HCT116 (cell line): Measurements from ENCODE around the gene CCDC61. TPM values are rescaled to one million over a fixed set of nuclear protein-coding genes. Genes with fewer than 3 reads are reported as not detected.
A peak's percentile ranks its signal among the peaks of the same experiment; 100 is the strongest.

Experiments
- ATAC-seq: fragments of 200-7000 bp; cut with Tn5 transposase; 2 replicates; pipeline ENCODE4 v1.9.1; 2020; ENCODE audit warnings: mild to moderate bottlenecking, moderate library complexity
- BruUV-seq: library from RNA; stranded (reverse); fragments of 400-500 nt; replicated peaks from 2 replicates; lab custom pipeline; 2021; lab: Mats Ljungman, UMichigan
- CTCF ChIA-PET: fragments of 300-600 bp; sonication (Branson Sonifier 250); formaldehyde crosslinking; loops from one replicate; lab custom pipeline; 2021; ENCODE audit warnings: antibody characterized with exemption; lab: Charles Lee
- POLR2A ChIA-PET: fragments of 300-600, 350-600 bp; sonication (Branson Sonifier 250); formaldehyde crosslinking; loops from one replicate; lab custom pipeline; 2021; ENCODE audit warnings: antibody characterized with exemption; lab: Charles Lee
- RAD21 ChIA-PET, 2 experiments: fragments of 300-600 bp; sonication (Branson Sonifier 250); formaldehyde crosslinking; loops; one replicate each; lab custom pipeline; 2023; ENCODE audit warnings: low total read pairs in 2 of 2; ENCODE audit not compliant: uncharacterized antibody in 2 of 2, unreplicated experiment in 2 of 2, low non-redundant PET in 1 of 2; lab: Charles Lee
- DNase-seq: peaks from one replicate; pipeline ENCODE4 v3.0.0-alpha.2; 2010; ENCODE audit warnings: low read depth, low spot score
- H2AFZ ChIP-seq: fragments of 200-600 bp; shearing (Covaris generic), sonication (generic); 2 replicates; pipeline ENCODE4 v1.6.1; 2017; ENCODE audit warnings: low read depth, mixed run types, mixed read lengths, antibody characterized with exemption, low read length; ENCODE audit not compliant: poor library complexity, severe bottlenecking
- H3K27ac ChIP-seq: 2 replicates; pipeline ENCODE4 v1.5.1; 2012; ENCODE audit warnings: low read depth, low read length
- H3K27me3 ChIP-seq: fragments of 200-600 bp; sonication (generic); 2 replicates; pipeline ENCODE4 v1.6.1; 2016; ENCODE audit warnings: mixed run types, low read length, mixed read lengths; ENCODE audit not compliant: insufficient read depth
- H3K36me3 ChIP-seq, 2 experiments: fragments of 200-500 bp in 1 of 2; fragments of 200-600 bp in 1 of 2; sonication (Bioruptor generic) in 1 of 2; sonication (generic) in 1 of 2; 2 replicates each; pipeline versions ENCODE4 v1.5.1 to v1.6.1; 2014 to 2016; ENCODE audit warnings: low read length in 2 of 2, inconsistent platforms in 1 of 2, mixed read lengths in 1 of 2, mixed run types in 1 of 2; ENCODE audit not compliant: insufficient read depth in 2 of 2, control insufficient read depth in 1 of 2
- H3K4me1 ChIP-seq, 2 experiments: fragments of 200-600 bp in 1 of 2; sonication (generic) in 1 of 2; 2 replicates each; pipeline versions ENCODE4 v1.5.1 to v1.6.1; 2012 to 2017; ENCODE audit warnings: low read length in 2 of 2, inconsistent platforms in 1 of 2, mild to moderate bottlenecking in 1 of 2, mixed read lengths in 1 of 2, mixed run types in 1 of 2, moderate library complexity in 1 of 2; ENCODE audit not compliant: insufficient read depth in 2 of 2, control insufficient read depth in 1 of 2
- H3K4me2 ChIP-seq: fragments of 200-600 bp; sonication (generic); 2 replicates; pipeline ENCODE4 v1.6.1; 2017; ENCODE audit warnings: mixed run types, low read length, mixed read lengths
- H3K4me3 ChIP-seq, 2 experiments: fragments of 200-600 bp in 1 of 2; sonication (generic) in 1 of 2; replicated peaks in 1 of 2; 2 replicates each; pipeline ENCODE4 v1.5.1; 2011 to 2016; ENCODE audit warnings: low read length in 2 of 2, control low read depth in 1 of 2, low read depth in 1 of 2, mild to moderate bottlenecking in 1 of 2, mixed read lengths in 1 of 2, mixed run types in 1 of 2
- H3K79me2 ChIP-seq: fragments of 200-600 bp; sonication (generic); 2 replicates; pipeline ENCODE4 v1.6.1; 2017; ENCODE audit warnings: mild to moderate bottlenecking, mixed run types, low read length, moderate library complexity, mixed read lengths; ENCODE audit not compliant: insufficient read depth
- H3K9ac ChIP-seq: fragments of 200-600 bp; sonication (generic); 2 replicates; pipeline ENCODE4 v1.6.1; 2016; ENCODE audit warnings: low read length, mixed read lengths
- H3K9me2 ChIP-seq: fragments of 200-600 bp; sonication (generic), shearing (Covaris generic); 2 replicates; pipeline ENCODE4 v1.6.1; 2017; ENCODE audit warnings: mixed run types, mild to moderate bottlenecking, moderate library complexity; ENCODE audit not compliant: insufficient read depth
- H3K9me3 ChIP-seq, 2 experiments: fragments of 200-500 bp in 1 of 2; fragments of 200-600 bp in 1 of 2; sonication (Bioruptor generic) in 1 of 2; sonication (generic) in 1 of 2; 2 replicates each; pipeline ENCODE4 v1.6.1; 2014 to 2017; ENCODE audit warnings: low read length in 2 of 2, mixed read lengths in 2 of 2, inconsistent platforms in 1 of 2, low read depth in 1 of 2, mild to moderate bottlenecking in 1 of 2, mixed run types in 1 of 2, moderate library complexity in 1 of 2; ENCODE audit not compliant: control insufficient read depth in 1 of 2, insufficient read depth in 1 of 2
- H4K20me1 ChIP-seq: fragments of 200-600 bp; sonication (generic), shearing (Covaris generic); 2 replicates; pipeline ENCODE4 v1.6.1; 2017; ENCODE audit warnings: mixed run types, mild to moderate bottlenecking, moderate library complexity; ENCODE audit not compliant: insufficient read depth
- ATF3 ChIP-seq: IDR thresholded peaks from 2 replicates; pipeline ENCODE4 v1.6.1; 2012
- CBX3 ChIP-seq: IDR thresholded peaks from 2 replicates; pipeline ENCODE4 v1.6.1; 2012; ENCODE audit warnings: low read depth
- CEBPB ChIP-seq: IDR thresholded peaks from 2 replicates; pipeline ENCODE4 v1.6.1; 2012; ENCODE audit warnings: low read depth
- EGR1 ChIP-seq: IDR thresholded peaks from 2 replicates; pipeline ENCODE4 v1.6.1; 2012; ENCODE audit warnings: low read depth
- EZH2 ChIP-seq: fragments of 200-600 bp; sonication (generic); IDR thresholded peaks from 2 replicates; pipeline ENCODE4 v1.6.1; 2017; ENCODE audit warnings: antibody characterized with exemption, mixed run types
- EZH2phosphoT487 ChIP-seq: fragments of 200-600 bp; IDR thresholded peaks from 2 replicates; pipeline ENCODE4 v1.6.1; 2018; ENCODE audit warnings: antibody characterized with exemption, borderline replicate concordance
- JUND ChIP-seq: IDR thresholded peaks from 2 replicates; pipeline ENCODE4 v1.6.1; 2012
- POLR2AphosphoS5 ChIP-seq: IDR thresholded peaks from 2 replicates; pipeline ENCODE4 v1.6.1; 2011; ENCODE audit warnings: mild to moderate bottlenecking, low read depth, low read length, moderate library complexity
- SP1 ChIP-seq: IDR thresholded peaks from 2 replicates; pipeline ENCODE4 v1.6.1; 2012; ENCODE audit warnings: low read depth
- ZBTB33 ChIP-seq: IDR thresholded peaks from 2 replicates; pipeline ENCODE4 v1.6.1; 2011; ENCODE audit warnings: mild to moderate bottlenecking, low read length, moderate library complexity; ENCODE audit not compliant: insufficient replicate concordance; ENCODE audit errors: extremely low read depth
- intact Hi-C: fragments of 100-400 bp; cut with micrococcal nuclease; formaldehyde crosslinking; loops from 2 replicates; pipeline ENCODE4 v1.10.0; 2022
- total RNA-seq: library from RNA; stranded (reverse); gene quantifications from one replicate; pipeline ENCODE4 v1.2.1, GENCODE V29; 2021; ENCODE audit not compliant: unreplicated experiment
- TF ChIP-seq, protein P1 (sequence below): IDR thresholded peaks from 2 replicates; pipeline ENCODE4 v1.6.1; 2012; ENCODE audit warnings: low read depth

CCDC61 gene
- total RNA-seq, 1 experiment from 2014 or later: 12.2 TPM

DNA sequence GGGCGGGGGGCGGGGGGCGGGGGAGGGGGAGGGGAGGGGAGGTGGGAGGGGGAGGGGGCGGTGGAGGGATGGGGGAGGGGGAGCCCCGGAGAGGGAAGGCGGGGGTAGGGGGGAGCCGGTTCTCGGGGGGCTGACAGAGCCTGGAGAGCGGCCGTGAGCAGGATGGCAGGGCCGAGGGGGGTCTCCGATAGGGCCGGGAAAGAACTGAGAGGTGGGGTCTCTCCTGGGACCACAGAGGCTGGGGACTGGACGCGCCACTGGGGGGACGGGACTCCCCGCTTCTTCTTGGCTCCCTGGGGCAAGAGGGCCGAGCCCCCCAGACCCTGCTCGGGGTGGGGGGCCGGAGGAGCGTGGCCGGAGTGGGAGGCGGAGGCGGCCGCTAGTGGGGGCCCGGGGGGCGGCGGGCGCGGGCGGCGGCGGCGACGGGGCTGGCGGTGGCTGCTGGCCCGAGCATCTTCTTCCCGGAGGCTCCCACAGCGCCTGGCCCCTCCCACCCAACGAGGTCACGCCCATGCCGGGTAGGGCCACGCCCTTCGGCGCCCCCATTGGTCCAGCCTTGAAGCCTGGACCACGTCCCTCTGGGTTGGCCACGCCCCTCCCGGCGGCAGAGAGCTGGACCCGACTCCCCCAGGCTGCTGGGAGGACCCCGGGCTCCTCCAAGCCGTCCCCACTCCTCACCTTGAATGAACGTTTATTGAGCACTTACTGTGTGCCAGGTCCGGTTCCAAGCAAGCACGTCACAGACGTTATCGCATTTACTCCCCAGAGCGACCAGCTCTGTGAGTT is 21.5 kb upstream of the CCDC61 start, which contains the start of gene NOVA2:
TSS of gene NOVA2 (minus strand) at position 313 of the 786 bp plus-strand sequence. CDS start 514 bp downstream, outside the sequence.
- Histone ChIP-seq H3K4me2 (peak within 1 kb of the TSS; percentile 72), H3K9me3 (no peaks in the 10 kb centered on the region), H3K27ac (no peak within 1 kb of the TSS)
- TF ChIP-seq EZH2 (no peak), POLR2AphosphoS5 (0 out of 2 replicates have a peak, but pooled peaks have one; percentile 27)
- TF ChIP-seq, all 23 proteins: peak for 1
- ChIA-PET CTCF (interaction anchor here (0.8 kb wide), 1 partner anchor 55 kb away, joined by 3 read pairs; no protein-coding TSS in a partner anchor), RAD21 (no interaction called here), POLR2A (no interaction called here)
- intact Hi-C loops: no loop called here
- Histone ChIP-seq H3K9me2 (no peaks in the 10 kb centered on the region), H3K36me3 (no peaks in the 10 kb centered on the region), H3K4me1 (peaks cover 0 to 18% of the 10 kb centered on the region in 2 experiments; a peak in 3 of 4 replicates), H3K4me3 (peak within 1 kb of the TSS; percentile 43 to 50), H4K20me1 (no peaks in the 10 kb centered on the region), H3K9ac (no peak within 1 kb of the TSS), H3K27me3 (no peaks in the 10 kb centered on the region; the same call in 1 of the 2 replicates), H3K79me2 (no peaks in the 10 kb centered on the region), H2AFZ (peak within 1 kb of the TSS; percentile 75)
- peak; percentile 69 for DNase-seq
- peak; percentile 99 for ATAC-seq
- no TSS peak for BruUV-seq

DNA sequence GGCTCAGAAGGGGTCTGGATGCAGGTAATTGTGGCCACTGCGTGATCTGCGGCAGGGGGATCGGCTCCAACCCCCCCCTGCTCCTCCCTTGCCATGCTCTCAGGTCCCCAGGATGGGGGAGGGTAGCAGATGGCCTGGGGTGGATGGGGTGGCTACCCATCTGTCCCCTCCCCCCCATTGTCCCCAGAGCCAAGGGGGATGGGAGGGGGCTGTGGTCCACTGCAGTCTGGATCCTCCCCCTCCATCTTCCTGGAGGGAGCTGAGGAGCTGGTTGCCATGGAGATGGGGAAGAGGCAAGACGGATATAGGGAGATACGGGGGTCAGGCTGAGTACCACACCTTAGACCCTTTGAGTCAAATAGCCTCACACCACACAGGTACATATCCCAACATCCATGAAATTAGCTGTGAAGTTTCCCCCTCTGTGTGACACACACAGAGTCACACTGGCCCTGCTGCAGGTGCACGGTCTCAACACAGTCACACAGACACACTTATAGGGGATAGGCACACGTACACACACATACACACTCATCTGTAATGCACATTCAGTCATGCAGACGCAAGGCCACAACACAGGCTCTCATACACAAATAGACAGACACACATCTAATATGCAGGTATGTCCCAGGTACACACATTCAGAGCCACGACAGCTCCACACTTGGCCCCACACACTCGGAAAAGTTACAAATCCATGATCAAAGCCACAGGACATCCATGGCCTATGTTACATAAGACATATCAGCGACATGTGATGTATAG is 19.8 kb upstream of the CCDC61 start:
- no peak for ATAC-seq
- no peak overlapping the region for H3K27ac ChIP-seq
- no peak overlapping the region for H3K9ac ChIP-seq
- H3K4me1 ChIP-seq: peaks cover 0 to 18% of the 10 kb centered on the region in 2 experiments; a peak in 3 of 4 replicates
- intact Hi-C loops: no loop called here
- H3K9me2 ChIP-seq: no peaks in the 10 kb centered on the region
- H2AFZ ChIP-seq: no peak overlapping the region
- no peaks in the 10 kb centered on the region; the same call in 1 of the 2 replicates for H3K27me3 ChIP-seq
- CTCF ChIA-PET: no interaction called here
- RAD21 ChIA-PET: interaction anchor here in 1 of 2 experiments (0.7 kb wide), 1 partner anchor 43 kb away, joined by 4 read pairs; no protein-coding TSS in a partner anchor
- no peaks in the 10 kb centered on the region for H3K36me3 ChIP-seq
- H3K79me2 ChIP-seq: no peaks in the 10 kb centered on the region
- H3K9me3 ChIP-seq: no peaks in the 10 kb centered on the region
- H3K4me3 ChIP-seq: no peak overlapping the region
- no peaks in the 10 kb centered on the region for H4K20me1 ChIP-seq
- DNase-seq: no peak
- BruUV-seq: no TSS peak
- POLR2A ChIA-PET: no interaction called here
- H3K4me2 ChIP-seq: no peak overlapping the region
- TF ChIP-seq EGR1: no peak
- TF ChIP-seq JUND: no peak
- no peak for TF ChIP-seq ATF3
- no peak for TF ChIP-seq EZH2phosphoT487
- TF ChIP-seq CEBPB: no peak
- TF ChIP-seq CBX3: no peak
- TF ChIP-seq, protein P1, sequence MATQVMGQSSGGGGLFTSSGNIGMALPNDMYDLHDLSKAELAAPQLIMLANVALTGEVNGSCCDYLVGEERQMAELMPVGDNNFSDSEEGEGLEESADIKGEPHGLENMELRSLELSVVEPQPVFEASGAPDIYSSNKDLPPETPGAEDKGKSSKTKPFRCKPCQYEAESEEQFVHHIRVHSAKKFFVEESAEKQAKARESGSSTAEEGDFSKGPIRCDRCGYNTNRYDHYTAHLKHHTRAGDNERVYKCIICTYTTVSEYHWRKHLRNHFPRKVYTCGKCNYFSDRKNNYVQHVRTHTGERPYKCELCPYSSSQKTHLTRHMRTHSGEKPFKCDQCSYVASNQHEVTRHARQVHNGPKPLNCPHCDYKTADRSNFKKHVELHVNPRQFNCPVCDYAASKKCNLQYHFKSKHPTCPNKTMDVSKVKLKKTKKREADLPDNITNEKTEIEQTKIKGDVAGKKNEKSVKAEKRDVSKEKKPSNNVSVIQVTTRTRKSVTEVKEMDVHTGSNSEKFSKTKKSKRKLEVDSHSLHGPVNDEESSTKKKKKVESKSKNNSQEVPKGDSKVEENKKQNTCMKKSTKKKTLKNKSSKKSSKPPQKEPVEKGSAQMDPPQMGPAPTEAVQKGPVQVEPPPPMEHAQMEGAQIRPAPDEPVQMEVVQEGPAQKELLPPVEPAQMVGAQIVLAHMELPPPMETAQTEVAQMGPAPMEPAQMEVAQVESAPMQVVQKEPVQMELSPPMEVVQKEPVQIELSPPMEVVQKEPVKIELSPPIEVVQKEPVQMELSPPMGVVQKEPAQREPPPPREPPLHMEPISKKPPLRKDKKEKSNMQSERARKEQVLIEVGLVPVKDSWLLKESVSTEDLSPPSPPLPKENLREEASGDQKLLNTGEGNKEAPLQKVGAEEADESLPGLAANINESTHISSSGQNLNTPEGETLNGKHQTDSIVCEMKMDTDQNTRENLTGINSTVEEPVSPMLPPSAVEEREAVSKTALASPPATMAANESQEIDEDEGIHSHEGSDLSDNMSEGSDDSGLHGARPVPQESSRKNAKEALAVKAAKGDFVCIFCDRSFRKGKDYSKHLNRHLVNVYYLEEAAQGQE: no peak
- TF ChIP-seq EZH2: no peak
- TF ChIP-seq SP1: no peak
- no peak for TF ChIP-seq ZBTB33
